SK-N-SH treated with all-trans-retinoic acid at 6 μM for 48 hours (cell line): ENCODE measurements around the gene PAX3.

ENCODE experiments used
- ATAC-seq: fragments of 200-7000 bp; cut with Tn5 transposase; 3 replicates; pipeline ENCODE4 v1.9.1; 2020; ENCODE audit warnings: mild to moderate bottlenecking, moderate library complexity
- CREB5 ChIP-seq: fragments of 250-450 bp; sonication (Bioruptor Pico); IDR thresholded peaks from 2 replicates; pipeline ENCODE4 v1.5.1; 2020; ENCODE audit warnings: low read depth, mild to moderate bottlenecking, moderate library complexity
- CSDC2 ChIP-seq: fragments of 250-450 bp; sonication (Bioruptor Pico); IDR thresholded peaks from 2 replicates; pipeline ENCODE4 v1.5.0; 2020; ENCODE audit warnings: mild to moderate bottlenecking, moderate library complexity
- CSRNP3 ChIP-seq: fragments of 250-450 bp; sonication (Bioruptor Pico); IDR thresholded peaks from 2 replicates; pipeline ENCODE4 v1.5.1; 2021; ENCODE audit warnings: mild to moderate bottlenecking, moderate library complexity
- ESRRG ChIP-seq: fragments of 250-450 bp; sonication (Bioruptor Pico); IDR thresholded peaks from 2 replicates; pipeline ENCODE4 v1.6.1; 2021; ENCODE audit warnings: mild to moderate bottlenecking
- ISL1 ChIP-seq: fragments of 250-450 bp; sonication (Bioruptor Pico); IDR thresholded peaks from 2 replicates; pipeline ENCODE4 v2.1.2; 2022; ENCODE audit warnings: mild to moderate bottlenecking, moderate library complexity
- OSR1 ChIP-seq: fragments of 250-450 bp; sonication (Bioruptor Pico); IDR thresholded peaks from 2 replicates; pipeline ENCODE4 v1.8.0; 2022; ENCODE audit warnings: moderate library complexity, mild to moderate bottlenecking, inconsistent platforms
- PATZ1 ChIP-seq: fragments of 250-450 bp; sonication (Bioruptor Pico); IDR thresholded peaks from 2 replicates; pipeline ENCODE4 v1.8.0; 2020; ENCODE audit warnings: mild to moderate bottlenecking, moderate library complexity, borderline replicate concordance
- POU6F1 ChIP-seq: fragments of 250-450 bp; sonication (Bioruptor Pico); IDR thresholded peaks from 2 replicates; pipeline ENCODE4 v1.8.0; 2021; ENCODE audit warnings: low read depth, mild to moderate bottlenecking, moderate library complexity, borderline replicate concordance
- RARB ChIP-seq: fragments of 250-450 bp; sonication (Bioruptor Pico); IDR thresholded peaks from 2 replicates; pipeline ENCODE4 v1.8.0; 2021; ENCODE audit warnings: mild to moderate bottlenecking, moderate library complexity
- SNAI2 ChIP-seq: fragments of 250-450 bp; sonication (Bioruptor Pico); IDR thresholded peaks from 2 replicates; pipeline ENCODE4 v1.5.0; 2020; ENCODE audit warnings: mild to moderate bottlenecking, moderate library complexity
- TCF4 ChIP-seq: fragments of 250-450 bp; sonication (Bioruptor Pico); IDR thresholded peaks from 2 replicates; pipeline ENCODE4 v1.8.0; 2021; ENCODE audit warnings: mild to moderate bottlenecking, moderate library complexity, borderline replicate concordance
- TOX ChIP-seq: fragments of 250-450 bp; sonication (Bioruptor Pico); IDR thresholded peaks from 2 replicates; pipeline ENCODE4 v1.8.0; 2021; ENCODE audit warnings: mild to moderate bottlenecking, moderate library complexity, borderline replicate concordance
- TSHZ2 ChIP-seq: fragments of 250-450 bp; sonication (Bioruptor Pico); IDR thresholded peaks from 2 replicates; pipeline ENCODE4 v1.5.0; 2020; ENCODE audit warnings: mild to moderate bottlenecking, moderate library complexity
- ZC3H10 ChIP-seq: fragments of 250-450 bp; sonication (Bioruptor Pico); IDR thresholded peaks from 2 replicates; pipeline ENCODE4 v1.5.1; 2021; ENCODE audit warnings: mild to moderate bottlenecking, moderate library complexity
- ZFP3 ChIP-seq: fragments of 250-450 bp; sonication (Bioruptor Pico); IDR thresholded peaks from 2 replicates; pipeline ENCODE4 v1.5.0; 2020; ENCODE audit warnings: mild to moderate bottlenecking, moderate library complexity
- ZFP30 ChIP-seq: fragments of 450-650 bp; formaldehyde crosslinking; IDR thresholded peaks from 2 replicates; pipeline ENCODE4 v1.5.0; 2022; ENCODE audit warnings: mild to moderate bottlenecking, moderate library complexity
- ZNF70 ChIP-seq: fragments of 450-650 bp; formaldehyde crosslinking; IDR thresholded peaks from 2 replicates; pipeline ENCODE4 v1.5.0; 2020; ENCODE audit warnings: mild to moderate bottlenecking, moderate library complexity
- ZNF8 ChIP-seq: fragments of 450-650 bp; formaldehyde crosslinking; IDR thresholded peaks from 2 replicates; pipeline ENCODE4 v1.5.0; 2020; ENCODE audit warnings: mild to moderate bottlenecking, moderate library complexity

Gene PAX3

GRCh38 chr2:222338374-222338773 lies 39.6 kb upstream of the PAX3 start (continued):
- TF ChIP-seq CSRNP3 = no peak
- TF ChIP-seq ZFP30 = no peak
- TF ChIP-seq ZC3H10 (CRISPR knock-in tag) = no peak
- TF ChIP-seq RARB (CRISPR knock-in tag) = no peak
- no peak for TF ChIP-seq CREB5

GRCh38 chr2:222336931-222337330 lies 38.1 kb upstream of the PAX3 start:
- ATAC-seq = no peak
- no peak for TF ChIP-seq POU6F1 (CRISPR knock-in tag)
- peak; percentile 27; the same call in 1 of the 2 replicates for TF ChIP-seq TCF4
- 0 out of 2 replicates have a peak, but pooled peaks have one; percentile 32 for TF ChIP-seq ISL1 (CRISPR knock-in tag)
- no peak for TF ChIP-seq RARB (CRISPR knock-in tag)

- ATAC-seq = no peak
- no peak for TF ChIP-seq ZFP30
- no peak for TF ChIP-seq ZNF8 (CRISPR knock-in tag)
- TF ChIP-seq CSDC2 (CRISPR knock-in tag) = no peak
- no peak for TF ChIP-seq PATZ1 (CRISPR knock-in tag)
- TF ChIP-seq ZNF70 (CRISPR knock-in tag) = no peak
- TF ChIP-seq, all 23 proteins: peak for 0
Measured at GRCh38 chr2:222336442-222336841, 37.6 kb upstream of the PAX3 start.

GRCh38 chr2:222334914-222335313 lies 36.1 kb upstream of the PAX3 start:
- no peak for ATAC-seq
- no peak for TF ChIP-seq TSHZ2 (CRISPR knock-in tag)
- TF ChIP-seq PATZ1 (CRISPR knock-in tag) = no peak
- no peak for TF ChIP-seq OSR1
- TF ChIP-seq ZFP3 (CRISPR knock-in tag) = no peak
- no peak for TF ChIP-seq ZFP30
- TF ChIP-seq ZNF8 (CRISPR knock-in tag) = no peak
- TF ChIP-seq RARB (CRISPR knock-in tag) = no peak
- no peak for TF ChIP-seq TOX (CRISPR knock-in tag)
- TF ChIP-seq ESRRG (CRISPR knock-in tag) = no peak
- TF ChIP-seq CSRNP3 = no peak
- no peak for TF ChIP-seq TCF4
- no peak for TF ChIP-seq SNAI2
